Mononuclear cell (primary cell): ENCODE data around the gene NYAP2. TPM values are rescaled to one million over a fixed set of nuclear protein-coding genes. Genes with fewer than 3 reads are reported as not detected.

Experiments used
- H3K27me3 ChIP-seq: 2 replicates; pipeline ENCODE4 v1.6.0; 2011; ENCODE audit warnings: low read length, control low read depth; ENCODE audit not compliant: insufficient read depth
- H3K4me1 ChIP-seq: 2 replicates; pipeline ENCODE4 v1.5.1; 2011; ENCODE audit warnings: mild to moderate bottlenecking, low read length, control low read depth; ENCODE audit not compliant: insufficient read depth
- H3K4me3 ChIP-seq: 2 replicates; pipeline ENCODE4 v1.5.1; 2011; ENCODE audit warnings: mild to moderate bottlenecking, low read length, moderate library complexity
- H3K9me3 ChIP-seq: 2 replicates; pipeline ENCODE4 v1.5.1; 2011; ENCODE audit warnings: low read depth, mild to moderate bottlenecking, control low read depth, low read length
- total RNA-seq: library from RNA; depleted of rRNA; stranded (reverse); fragments of >200 nt; gene quantifications from one replicate; pipeline ENCODE4 v1.2.3, GENCODE V29; 2012

The NYAP2 gene
- 0.10 TPM for total RNA-seq

- Histone ChIP-seq H3K27me3 (no peaks in the 10 kb centered on the region), H3K4me1 (no peaks in the 10 kb centered on the region), H3K4me3 (no peak within 1 kb of the TSS), H3K9me3 (no peaks in the 10 kb centered on the region)
Measured at GRCh38 chr2:225399504-225399903, at the start of gene NYAP2. Gene NYAP2 (plus strand): TSS chr2:225399710. CDS start chr2:225408881, 9,171 bp downstream.

GRCh38 chr2:225353579-225354085, 45.9 kb upstream of the NYAP2 start:
- Histone ChIP-seq H3K9me3 (no peaks in the 10 kb centered on the region), H3K4me1 (no peaks in the 10 kb centered on the region), H3K4me3 (no peak overlapping the region), H3K27me3 (no peaks in the 10 kb centered on the region)

DNA sequence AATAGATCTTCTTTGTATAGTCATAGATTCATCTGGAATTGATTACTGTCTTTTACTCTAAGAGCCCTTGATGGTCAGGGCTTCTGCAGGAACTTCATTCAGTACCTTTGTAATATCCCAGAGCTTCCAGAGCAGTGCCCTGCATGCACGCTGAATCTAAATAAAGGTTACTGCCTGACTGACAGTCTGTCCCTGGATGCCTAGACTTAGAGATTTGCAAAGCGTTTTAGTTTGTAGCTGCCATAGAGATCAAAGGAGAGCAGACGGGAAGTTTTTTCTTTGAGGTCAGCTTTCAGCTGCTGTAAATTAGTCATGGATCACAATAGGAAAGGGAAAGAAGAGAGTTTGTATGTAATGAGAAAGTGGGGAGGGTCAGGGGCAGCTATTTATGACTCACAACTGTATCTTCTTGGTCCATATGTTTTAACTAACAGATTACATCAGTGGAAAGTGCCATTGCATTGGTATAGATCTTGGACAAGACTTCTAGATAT, 45.2 kb upstream of the NYAP2 start:
- Histone ChIP-seq H3K4me3 (no peak overlapping the region), H3K9me3 (no peaks in the 10 kb centered on the region), H3K27me3 (no peaks in the 10 kb centered on the region), H3K4me1 (no peaks in the 10 kb centered on the region)

- Histone ChIP-seq H3K27me3 (no peaks in the 10 kb centered on the region), H3K9me3 (no peaks in the 10 kb centered on the region), H3K4me1 (no peaks in the 10 kb centered on the region), H3K4me3 (no peak overlapping the region)
Measured at GRCh38 chr2:225355788-225356187, 43.7 kb upstream of the NYAP2 start.

DNA sequence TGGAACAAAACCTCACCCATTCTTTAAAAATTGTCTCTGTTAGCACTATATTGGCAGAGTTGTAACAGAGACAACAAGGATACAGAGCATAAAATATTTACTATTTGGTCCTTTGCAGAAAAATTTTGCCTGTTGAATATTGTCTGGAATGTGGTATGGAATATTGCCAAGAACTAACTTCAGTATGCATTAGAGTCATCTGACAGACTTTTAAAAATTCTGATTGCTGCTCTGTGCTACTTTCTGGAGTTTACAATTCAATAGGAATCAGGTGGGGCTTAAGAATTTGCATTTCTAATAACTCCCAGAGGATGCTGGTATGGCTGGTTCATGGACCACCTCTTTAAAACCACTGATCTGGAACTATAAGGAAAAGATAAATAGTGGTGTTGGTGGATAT, 32.8 kb upstream of the NYAP2 start:
- Histone ChIP-seq H3K4me1 (no peaks in the 10 kb centered on the region), H3K9me3 (no peaks in the 10 kb centered on the region), H3K27me3 (no peaks in the 10 kb centered on the region), H3K4me3 (no peak overlapping the region)

- no peaks in the 10 kb centered on the region for H3K4me1 ChIP-seq
- H3K9me3 ChIP-seq = no peaks in the 10 kb centered on the region
- no peaks in the 10 kb centered on the region for H3K27me3 ChIP-seq
- H3K4me3 ChIP-seq = no peak overlapping the region
Measured at GRCh38 chr2:225367482-225367881, 32.0 kb upstream of the NYAP2 start.

DNA sequence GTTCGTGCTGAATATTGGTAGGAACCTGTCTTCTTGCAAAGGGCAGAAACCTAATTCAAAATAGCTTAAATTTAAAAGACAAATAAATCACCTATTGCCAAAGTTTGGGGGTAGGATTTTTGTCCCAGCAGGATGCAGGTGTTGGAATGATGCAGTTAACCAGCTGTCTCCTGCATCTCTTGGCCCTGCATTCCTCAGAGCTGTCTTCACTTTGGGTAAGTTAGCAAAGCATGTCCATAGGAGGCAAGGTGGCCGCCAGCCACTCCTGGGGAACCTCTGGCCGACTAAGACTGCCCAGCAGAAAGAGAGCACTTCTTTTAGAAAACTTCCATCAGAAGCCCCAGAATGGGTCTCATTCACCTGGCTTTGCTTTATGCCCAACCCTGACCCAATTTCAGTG, 20.5 kb upstream of the NYAP2 start:
- no peaks in the 10 kb centered on the region for H3K9me3 ChIP-seq
- H3K4me1 ChIP-seq = no peaks in the 10 kb centered on the region
- H3K27me3 ChIP-seq = no peaks in the 10 kb centered on the region
- no peak overlapping the region for H3K4me3 ChIP-seq

DNA sequence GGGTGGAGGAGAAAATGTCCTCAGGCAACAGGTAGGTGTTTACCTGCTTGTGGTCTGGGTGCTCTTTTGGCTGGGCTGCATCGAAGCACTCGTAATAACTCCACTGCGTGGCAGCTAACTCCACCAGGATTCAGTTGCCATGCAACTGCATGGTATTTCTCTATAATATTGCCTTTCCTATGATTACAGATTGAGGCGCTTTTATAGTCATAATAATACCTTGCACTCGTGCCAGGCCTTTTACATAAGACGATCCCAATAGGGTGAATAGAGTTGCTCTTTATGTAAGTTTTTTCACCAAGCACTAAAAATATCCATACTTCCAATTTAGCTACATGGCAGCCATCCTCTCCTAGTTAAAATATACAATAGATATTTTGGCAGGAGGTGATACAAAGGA, 19.7 kb upstream of the NYAP2 start:
- Histone ChIP-seq H3K4me3 (no peak overlapping the region), H3K9me3 (no peaks in the 10 kb centered on the region), H3K4me1 (no peaks in the 10 kb centered on the region), H3K27me3 (no peaks in the 10 kb centered on the region)

DNA sequence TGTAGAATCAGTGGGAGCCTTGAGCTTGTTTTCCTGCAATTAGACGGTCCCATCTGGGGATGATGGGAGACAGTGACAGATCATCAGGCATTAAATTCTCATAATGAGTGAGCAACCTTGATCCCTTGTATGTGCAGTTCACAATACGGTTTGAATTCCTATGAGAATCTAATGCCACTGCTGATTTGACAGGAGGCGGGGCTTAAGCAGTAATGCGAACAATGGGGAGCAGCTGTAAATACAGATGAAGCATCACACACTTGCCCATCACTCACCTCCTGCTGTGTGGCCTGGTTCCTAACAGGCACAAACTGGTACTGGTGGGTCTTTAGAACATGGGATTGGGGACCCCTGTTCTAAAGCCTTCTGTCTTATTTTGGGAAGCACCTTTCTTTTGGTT, 17.9 kb upstream of the NYAP2 start:
- Histone ChIP-seq H3K4me1 (no peaks in the 10 kb centered on the region), H3K9me3 (no peaks in the 10 kb centered on the region), H3K4me3 (no peak overlapping the region), H3K27me3 (no peaks in the 10 kb centered on the region)

DNA sequence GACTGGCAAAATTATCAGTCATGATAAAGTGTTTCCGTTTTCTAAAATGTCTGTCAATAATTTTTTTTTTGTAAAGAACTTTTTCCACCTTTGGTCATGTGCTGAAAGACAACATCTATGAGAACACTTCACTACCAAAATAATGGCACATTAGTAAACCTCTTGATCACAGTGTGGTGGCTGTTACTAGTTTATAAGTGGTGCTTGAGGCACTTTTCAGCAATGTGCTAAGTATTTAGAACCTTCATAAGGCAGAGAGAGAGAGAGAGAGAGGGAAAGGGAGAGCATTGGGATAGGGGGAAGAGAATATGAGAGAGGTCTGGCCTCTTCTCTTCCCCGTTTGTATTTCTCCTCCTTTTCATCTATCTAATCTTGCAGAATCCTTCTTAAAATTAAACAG, 1.1 kb upstream of the NYAP2 start:
- Histone ChIP-seq H3K4me1 (no peaks in the 10 kb centered on the region), H3K9me3 (no peaks in the 10 kb centered on the region), H3K27me3 (no peaks in the 10 kb centered on the region), H3K4me3 (no peak overlapping the region)

GRCh38 chr2:225400060-225400511, 576 bp downstream of the NYAP2 start:
- Histone ChIP-seq H3K27me3 (no peaks in the 10 kb centered on the region), H3K9me3 (no peaks in the 10 kb centered on the region), H3K4me3 (no peak overlapping the region), H3K4me1 (no peaks in the 10 kb centered on the region)

DNA sequence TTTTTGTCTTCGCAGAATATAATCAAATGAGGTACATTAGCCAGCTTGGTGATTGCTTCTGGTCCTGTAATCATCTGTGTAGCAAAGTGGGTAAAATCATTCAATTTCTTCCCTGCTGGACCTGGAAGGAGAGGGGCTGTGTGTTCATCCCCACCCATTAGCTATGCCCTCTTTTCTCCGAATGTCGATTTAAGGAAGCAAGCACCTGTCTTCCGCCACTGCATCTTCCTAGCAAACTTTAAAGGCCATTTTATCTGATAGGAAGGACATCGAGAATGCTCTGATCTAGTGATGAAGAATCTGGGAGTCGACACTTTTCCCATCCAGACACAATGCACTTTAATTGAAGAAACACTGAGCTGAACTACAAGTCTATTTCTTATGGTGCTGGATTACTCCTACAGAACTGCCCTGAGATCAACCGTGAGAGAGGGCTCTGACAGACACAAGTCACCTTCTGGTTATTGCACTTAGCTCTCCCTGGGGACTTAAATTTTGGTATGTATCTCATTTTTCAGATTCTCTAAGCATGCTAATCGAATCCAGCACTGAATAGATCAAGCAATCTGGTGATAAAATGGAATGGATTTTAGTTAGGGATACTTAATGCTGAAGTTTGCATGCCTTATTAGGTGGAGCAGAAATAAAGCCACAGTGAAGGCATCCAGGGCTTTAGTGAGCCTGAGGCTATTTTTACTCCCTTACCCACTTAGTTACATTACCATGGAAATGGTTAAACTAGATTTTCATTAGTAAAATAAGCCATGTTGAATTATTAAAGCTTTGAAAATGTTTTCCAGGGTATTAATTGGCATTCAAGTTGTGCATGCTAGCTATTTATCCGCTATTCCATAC, 1.3 kb downstream of the NYAP2 start:
- Histone ChIP-seq H3K9me3 (no peaks in the 10 kb centered on the region), H3K4me3 (no peak overlapping the region), H3K4me1 (no peaks in the 10 kb centered on the region), H3K27me3 (no peaks in the 10 kb centered on the region)

- Histone ChIP-seq H3K27me3 (no peaks in the 10 kb centered on the region), H3K9me3 (no peaks in the 10 kb centered on the region), H3K4me1 (no peaks in the 10 kb centered on the region), H3K4me3 (no peak overlapping the region)
Measured at GRCh38 chr2:225402210-225402776, 2.8 kb downstream of the NYAP2 start.

GRCh38 chr2:225411452-225411851, 11.9 kb downstream of the NYAP2 start:
- no peaks in the 10 kb centered on the region for H3K27me3 ChIP-seq
- H3K4me3 ChIP-seq = no peak overlapping the region
- H3K4me1 ChIP-seq = no peaks in the 10 kb centered on the region
- H3K9me3 ChIP-seq = no peaks in the 10 kb centered on the region

GRCh38 chr2:225413786-225414185, 14.3 kb downstream of the NYAP2 start:
- Histone ChIP-seq H3K4me1 (no peaks in the 10 kb centered on the region), H3K9me3 (no peaks in the 10 kb centered on the region), H3K27me3 (no peaks in the 10 kb centered on the region), H3K4me3 (no peak overlapping the region)
